Upper lobe of right lung (tissue), 1 donor: ENCODE measurements around the gene MMEL1. TPM values are rescaled to one million over a fixed set of nuclear protein-coding genes. Genes with fewer than 3 reads are reported as not detected.

ENCODE experiments used
- ATAC-seq: fragments of 200-7000 bp; cut with Tn5 transposase; one replicate; pipeline ENCODE4 v1.9.1; 2020; ENCODE audit warnings: mild to moderate bottlenecking, moderate library complexity
- DNase-seq: peaks from one replicate; pipeline ENCODE4 v3.0.0-alpha.2; 2020
- H3K27ac ChIP-seq: fragments of 200-600 bp; one replicate; pipeline ENCODE4 v1.8.0; 2022
- H3K27me3 ChIP-seq: fragments of 200-600 bp; one replicate; pipeline ENCODE4 v1.8.0; 2022; ENCODE audit warnings: mild to moderate bottlenecking
- H3K36me3 ChIP-seq: fragments of 200-600 bp; one replicate; pipeline ENCODE4 v1.8.0; 2022
- H3K4me1 ChIP-seq: fragments of 200-600 bp; one replicate; pipeline ENCODE4 v1.8.0; 2022
- H3K4me3 ChIP-seq: fragments of 200-600 bp; one replicate; pipeline ENCODE4 v1.8.0; 2022; ENCODE audit warnings: mild to moderate bottlenecking
- H3K9me3 ChIP-seq: fragments of 200-600 bp; one replicate; pipeline ENCODE4 v1.8.0; 2022
- intact Hi-C: fragments of 100-400 bp; cut with DNase I; formaldehyde crosslinking; loops from one replicate; pipeline ENCODE4 v1.11.0; 2022
- total RNA-seq: library from RNA; stranded (reverse); fragmentation: NEBNext Ultra II Directional; extraction: Animal tissue kit (Norgen Biotek cat#: 25700); gene quantifications from one replicate; pipeline ENCODE4 v1.2.1, GENCODE V29; 2021
- TF ChIP-seq, protein P1 (sequence below): fragments of 200-600 bp; IDR thresholded peaks from one replicate; pipeline ENCODE4 v1.8.0; 2022; ENCODE audit warnings: antibody characterized with exemption
- donor health status: DM: no; HTN: yes; CAD: no; lungs with severe emphysema.

Gene MMEL1
- total RNA-seq, 1 donor from 2014 or later, result 3.2 TPM

GRCh38 chr1:2588661-2589430 lies 44.0 kb downstream of the MMEL1 start:
- Histone ChIP-seq H3K27ac (no peak overlapping the region), H3K4me1 (peaks cover 32% of the 10 kb centered on the region), H3K36me3 (no peaks in the 10 kb centered on the region), H3K4me3 (no peak overlapping the region), H3K27me3 (no peaks in the 10 kb centered on the region), H3K9me3 (no peaks in the 10 kb centered on the region)
- ATAC-seq (no peak), DNase-seq (peak; percentile 67)
- intact Hi-C loops, result no loop called here
- TF ChIP-seq, protein P1, sequence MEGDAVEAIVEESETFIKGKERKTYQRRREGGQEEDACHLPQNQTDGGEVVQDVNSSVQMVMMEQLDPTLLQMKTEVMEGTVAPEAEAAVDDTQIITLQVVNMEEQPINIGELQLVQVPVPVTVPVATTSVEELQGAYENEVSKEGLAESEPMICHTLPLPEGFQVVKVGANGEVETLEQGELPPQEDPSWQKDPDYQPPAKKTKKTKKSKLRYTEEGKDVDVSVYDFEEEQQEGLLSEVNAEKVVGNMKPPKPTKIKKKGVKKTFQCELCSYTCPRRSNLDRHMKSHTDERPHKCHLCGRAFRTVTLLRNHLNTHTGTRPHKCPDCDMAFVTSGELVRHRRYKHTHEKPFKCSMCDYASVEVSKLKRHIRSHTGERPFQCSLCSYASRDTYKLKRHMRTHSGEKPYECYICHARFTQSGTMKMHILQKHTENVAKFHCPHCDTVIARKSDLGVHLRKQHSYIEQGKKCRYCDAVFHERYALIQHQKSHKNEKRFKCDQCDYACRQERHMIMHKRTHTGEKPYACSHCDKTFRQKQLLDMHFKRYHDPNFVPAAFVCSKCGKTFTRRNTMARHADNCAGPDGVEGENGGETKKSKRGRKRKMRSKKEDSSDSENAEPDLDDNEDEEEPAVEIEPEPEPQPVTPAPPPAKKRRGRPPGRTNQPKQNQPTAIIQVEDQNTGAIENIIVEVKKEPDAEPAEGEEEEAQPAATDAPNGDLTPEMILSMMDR, result no peak

- Histone ChIP-seq H3K4me3 (peak overlapping the region; percentile 88), H3K36me3 (no peaks in the 10 kb centered on the region), H3K4me1 (peaks cover 32% of the 10 kb centered on the region), H3K27me3 (no peaks in the 10 kb centered on the region), H3K27ac (no peak overlapping the region), H3K9me3 (no peaks in the 10 kb centered on the region)
- intact Hi-C loops, result no loop called here
- DNase-seq (peak; percentile 65), ATAC-seq (no peak)
- TF ChIP-seq, protein P1, result no peak
Measured at GRCh38 chr1:2587860-2588571, 44.8 kb downstream of the MMEL1 start.

GRCh38 chr1:2587071-2587859 lies 45.6 kb downstream of the MMEL1 start:
- intact Hi-C loops, result no loop called here
- Histone ChIP-seq H3K36me3 (no peaks in the 10 kb centered on the region), H3K27me3 (no peaks in the 10 kb centered on the region), H3K4me1 (peaks cover 33% of the 10 kb centered on the region), H3K27ac (peak overlapping the region; percentile 68), H3K4me3 (peak overlapping the region; percentile 88), H3K9me3 (no peaks in the 10 kb centered on the region)
- DNase-seq, result no peak
- ATAC-seq, result no peak
- TF ChIP-seq, protein P1, result no peak

DNA sequence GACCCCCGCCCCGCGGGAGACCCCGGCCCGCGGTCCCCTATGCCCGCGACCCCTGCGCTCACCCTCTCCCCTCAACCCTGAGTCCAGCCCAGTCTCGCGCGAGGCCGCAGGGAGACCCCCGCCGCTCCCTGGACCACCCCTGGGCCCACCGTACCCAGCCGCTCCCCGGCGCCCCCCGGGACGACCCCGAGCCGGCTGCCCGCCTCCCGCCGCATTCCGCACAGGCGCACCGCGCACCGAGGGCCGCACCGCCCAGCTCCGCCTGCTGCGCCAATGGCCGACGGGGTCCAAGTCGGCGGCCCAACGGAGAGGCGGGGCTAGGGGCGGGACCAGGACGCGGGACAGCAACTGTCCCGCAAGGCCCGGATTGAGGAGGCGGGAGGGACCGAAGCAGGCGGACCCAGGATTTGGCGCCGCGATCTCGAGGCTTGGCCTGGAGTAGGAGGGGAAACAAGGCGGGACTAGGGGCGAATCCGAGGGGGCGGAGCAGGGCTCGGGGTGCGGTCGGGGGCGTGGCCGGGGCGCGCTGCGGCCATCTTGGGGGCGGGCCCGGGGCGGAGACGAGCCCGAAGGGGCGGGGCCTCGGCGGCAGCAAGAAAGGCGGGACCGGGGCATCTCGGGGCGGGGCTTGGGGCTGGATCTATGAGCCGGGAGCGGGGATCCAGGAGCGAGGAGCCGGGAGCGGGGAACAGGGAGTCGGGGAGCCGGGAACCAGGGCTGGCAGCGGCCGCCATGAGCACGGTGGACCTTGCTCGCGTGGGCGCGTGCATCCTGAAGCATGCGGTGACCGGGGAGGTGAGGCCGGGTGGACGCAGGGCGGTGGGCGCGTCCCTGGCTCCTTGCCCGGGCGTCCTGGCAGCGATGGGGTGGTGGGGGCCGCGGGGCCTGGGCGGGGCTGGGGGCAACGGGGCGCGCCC lies 46.4 kb downstream of the MMEL1 start, which contains the start of gene PRXL2B:
Gene PRXL2B (plus strand): TSS at position 624 of the 917 bp plus-strand sequence. CDS start 109 bp downstream, at position 733.
- Histone ChIP-seq H3K4me3 (peak within 1 kb of the TSS; percentile 88), H3K4me1 (peaks cover 38% of the 10 kb centered on the region), H3K36me3 (no peaks in the 10 kb centered on the region), H3K9me3 (no peaks in the 10 kb centered on the region), H3K27me3 (no peaks in the 10 kb centered on the region), H3K27ac (peak within 1 kb of the TSS; percentile 98)
- intact Hi-C loops, result no loop called here
- DNase-seq (peak; percentile 100), ATAC-seq (peak; percentile 92)
- TF ChIP-seq, protein P1, result no peak
